GM12875 (cell line): ENCODE data around the gene WNT6.

Experiments used
- H3K4me3 ChIP-seq: one replicate; pipeline ENCODE4 v1.5.1; 2011; ENCODE audit warnings: low read depth, low read length, control low read depth
- TF ChIP-seq, protein P1 (sequence below): IDR thresholded peaks from 2 replicates; pipeline ENCODE4 v1.5.1; 2011; ENCODE audit warnings: low read depth, mild to moderate bottlenecking, control low read depth, inconsistent platforms, low read length, moderate library complexity, borderline replicate concordance; ENCODE audit not compliant: insufficient read depth

The WNT6 gene

DNA sequence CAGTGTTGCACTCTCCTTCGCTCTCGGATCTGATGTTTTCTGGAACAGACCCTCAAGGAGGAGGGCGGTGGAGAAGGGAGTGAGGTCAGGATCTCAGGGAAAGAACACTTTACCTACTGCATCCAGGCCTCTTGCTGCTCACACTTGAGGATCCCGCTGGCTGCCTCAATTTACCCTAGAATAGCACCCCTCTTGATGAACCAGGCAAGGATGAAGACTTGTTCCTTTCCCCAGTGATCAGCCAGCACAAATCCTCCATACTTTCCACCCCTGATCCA is 35.2 kb downstream of the WNT6 start:
- no peak overlapping the region for H3K4me3 ChIP-seq
- TF ChIP-seq, protein P1, sequence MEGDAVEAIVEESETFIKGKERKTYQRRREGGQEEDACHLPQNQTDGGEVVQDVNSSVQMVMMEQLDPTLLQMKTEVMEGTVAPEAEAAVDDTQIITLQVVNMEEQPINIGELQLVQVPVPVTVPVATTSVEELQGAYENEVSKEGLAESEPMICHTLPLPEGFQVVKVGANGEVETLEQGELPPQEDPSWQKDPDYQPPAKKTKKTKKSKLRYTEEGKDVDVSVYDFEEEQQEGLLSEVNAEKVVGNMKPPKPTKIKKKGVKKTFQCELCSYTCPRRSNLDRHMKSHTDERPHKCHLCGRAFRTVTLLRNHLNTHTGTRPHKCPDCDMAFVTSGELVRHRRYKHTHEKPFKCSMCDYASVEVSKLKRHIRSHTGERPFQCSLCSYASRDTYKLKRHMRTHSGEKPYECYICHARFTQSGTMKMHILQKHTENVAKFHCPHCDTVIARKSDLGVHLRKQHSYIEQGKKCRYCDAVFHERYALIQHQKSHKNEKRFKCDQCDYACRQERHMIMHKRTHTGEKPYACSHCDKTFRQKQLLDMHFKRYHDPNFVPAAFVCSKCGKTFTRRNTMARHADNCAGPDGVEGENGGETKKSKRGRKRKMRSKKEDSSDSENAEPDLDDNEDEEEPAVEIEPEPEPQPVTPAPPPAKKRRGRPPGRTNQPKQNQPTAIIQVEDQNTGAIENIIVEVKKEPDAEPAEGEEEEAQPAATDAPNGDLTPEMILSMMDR = no peak

- no peak overlapping the region for H3K4me3 ChIP-seq
- TF ChIP-seq, protein P1 = no peak
Measured at GRCh38 chr2:218895326-218895725, 35.7 kb downstream of the WNT6 start.

DNA sequence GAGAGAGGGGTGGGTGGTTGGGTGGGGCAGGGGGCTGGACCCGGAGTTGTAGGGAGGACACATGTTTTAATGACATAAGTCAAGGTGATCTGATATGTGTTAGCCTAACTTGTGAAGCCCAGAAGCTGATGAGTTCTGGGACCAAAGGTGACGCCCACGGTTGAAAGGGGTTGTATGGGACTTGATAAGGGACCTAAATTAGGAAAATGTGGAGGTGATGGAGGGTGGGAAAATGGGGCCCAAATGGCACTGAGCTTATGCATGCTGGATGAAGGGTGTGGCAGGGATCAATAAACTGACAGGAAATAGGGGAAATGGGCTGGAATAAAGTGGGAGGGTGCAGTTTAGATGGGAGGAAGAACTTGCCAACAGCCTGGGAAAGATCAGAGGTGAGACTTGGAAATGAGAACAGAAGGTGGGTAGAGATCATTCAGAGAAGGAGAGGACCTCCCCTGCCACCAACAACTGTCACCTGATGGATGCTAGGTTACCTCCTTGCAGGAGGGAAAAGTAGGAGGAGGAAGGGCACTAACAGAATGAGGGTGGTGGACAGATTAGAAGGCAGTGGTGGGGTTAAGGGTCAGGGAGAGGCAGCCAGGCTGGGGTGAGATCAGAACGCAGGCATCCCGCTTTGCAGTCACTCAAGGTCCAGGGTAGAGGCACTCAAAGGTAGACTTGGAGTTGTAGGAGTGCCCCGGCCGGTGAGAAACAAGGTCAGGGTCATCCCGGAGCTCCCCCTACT is 36.3 kb downstream of the WNT6 start:
- no peak overlapping the region for H3K4me3 ChIP-seq
- TF ChIP-seq, protein P1 = no peak

GRCh38 chr2:218896501-218897393 is 37.1 kb downstream of the WNT6 start:
- H3K4me3 ChIP-seq = peak overlapping the region; percentile 55
- TF ChIP-seq, protein P1 = no peak

GRCh38 chr2:218897394-218898108 is 37.9 kb downstream of the WNT6 start:
- peak overlapping the region; percentile 55 for H3K4me3 ChIP-seq
- TF ChIP-seq, protein P1 = no peak

DNA sequence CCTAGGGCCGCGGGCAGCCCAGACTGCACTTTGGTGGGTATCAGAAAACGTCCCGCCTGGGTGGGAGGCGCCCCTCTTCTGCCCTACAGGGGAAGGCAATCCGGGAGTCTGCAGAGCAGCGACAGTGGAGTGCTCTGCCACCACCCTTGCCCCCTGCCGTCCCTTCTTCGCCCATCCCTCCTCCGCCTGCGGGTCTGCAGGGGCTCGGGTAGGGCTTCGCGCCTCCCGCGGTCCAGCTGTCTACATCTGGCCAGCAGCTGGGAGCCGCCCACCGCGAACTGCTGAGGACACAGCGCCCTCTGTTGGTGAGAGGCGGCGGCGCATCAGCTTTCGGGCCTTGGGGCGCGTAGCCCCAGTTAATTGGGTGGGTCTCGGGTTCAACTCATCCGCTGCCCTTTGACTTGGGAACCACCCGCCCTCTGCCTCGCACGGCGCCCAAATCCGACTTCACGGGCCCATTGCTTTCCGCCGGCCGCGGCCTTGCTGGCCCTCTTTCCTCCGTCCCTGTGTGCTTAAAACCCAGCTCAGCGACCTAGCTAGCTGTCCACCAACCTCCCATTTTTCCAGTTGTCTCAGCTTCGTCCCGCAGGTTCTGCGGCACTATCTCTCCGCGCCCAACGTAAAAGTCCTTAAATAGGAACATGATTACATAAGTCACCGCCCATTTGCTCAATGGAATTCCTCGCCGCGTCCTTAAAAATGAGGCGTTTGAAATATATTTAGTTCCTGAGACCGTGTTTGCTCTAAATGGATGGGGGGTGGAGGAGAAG is 38.7 kb downstream of the WNT6 start:
- TF ChIP-seq, protein P1 = peak; percentile 99
- H3K4me3 ChIP-seq = peak overlapping the region; percentile 33
